Endothelial cell of umbilical vein (primary cell): Measurements from ENCODE around the gene KIF22. TPM values are rescaled to one million over a fixed set of nuclear protein-coding genes. Genes with fewer than 3 reads are reported as not detected.

Source experiments
- BruUV-seq: library from RNA; stranded (reverse); fragments of 400-500 nt; replicated peaks from 2 replicates; lab custom pipeline; 2021; lab: Mats Ljungman, UMichigan
- CTCF ChIA-PET: fragments of 300-600, 350-600 bp; sonication (Branson Sonifier 250); formaldehyde crosslinking; loops from one replicate; lab custom pipeline; 2021; ENCODE audit warnings: antibody characterized with exemption, inconsistent platforms; lab: Charles Lee
- POLR2A ChIA-PET: fragments of 300-600, 350-600 bp; sonication (Branson Sonifier 250); formaldehyde crosslinking; loops from one replicate; lab custom pipeline; 2021; ENCODE audit warnings: antibody characterized with exemption, inconsistent platforms; lab: Charles Lee
- DNase-seq: peaks from one replicate; pipeline ENCODE4 v3.0.0-alpha.2; 2011; ENCODE audit warnings: low read depth, low spot score
- FAIRE-seq: peaks from 2 replicates; lab custom pipeline; 2011; peaks lifted over from hg19 to GRCh38; lab: Jason Lieb, UNC
- H2AFZ ChIP-seq: 2 replicates; pipeline ENCODE4 v1.6.0; 2012; ENCODE audit warnings: low read depth, low read length, control low read depth, inconsistent platforms
- H3K27ac ChIP-seq: 2 replicates; pipeline ENCODE4 v1.5.1; 2011; ENCODE audit warnings: low read depth, mild to moderate bottlenecking, control low read depth, low read length, moderate library complexity; ENCODE audit not compliant: insufficient read depth
- H3K27me3 ChIP-seq, 2 experiments: 2 replicates each; pipeline versions ENCODE4 v1.6.0 to v1.6.1; 2011; ENCODE audit warnings: low read length in 2 of 2, mixed read lengths in 1 of 2; ENCODE audit not compliant: control insufficient read depth in 2 of 2, insufficient read depth in 2 of 2
- H3K36me3 ChIP-seq, 2 experiments: 2 replicates in 1 of 2; 3 replicates in 1 of 2; pipeline ENCODE4 v1.5.1; 2011; ENCODE audit warnings: low read length in 2 of 2, mild to moderate bottlenecking in 1 of 2, moderate library complexity in 1 of 2; ENCODE audit not compliant: control insufficient read depth in 2 of 2, insufficient read depth in 2 of 2; ENCODE audit errors: extremely low read depth in 1 of 2
- H3K4me1 ChIP-seq: 3 replicates; pipeline ENCODE4 v1.5.1; 2011; ENCODE audit warnings: mild to moderate bottlenecking, low read length; ENCODE audit not compliant: control insufficient read depth, insufficient read depth; ENCODE audit errors: extremely low read depth
- H3K4me2 ChIP-seq: 2 replicates; pipeline ENCODE4 v1.6.1; 2011; ENCODE audit warnings: low read length, control low read depth, mixed read lengths; ENCODE audit not compliant: insufficient read depth
- H3K4me3 ChIP-seq, 3 experiments: fragments of 200-600 bp in 1 of 3; sonication (generic), shearing (Covaris generic) in 1 of 3; replicated peaks in 1 of 3; 2 replicates each; pipeline ENCODE4 v1.5.1; 2011 to 2016; ENCODE audit warnings: control low read depth in 3 of 3, low read length in 3 of 3, mild to moderate bottlenecking in 2 of 3, inconsistent platforms in 1 of 3, low read depth in 1 of 3, moderate library complexity in 1 of 3; ENCODE audit not compliant: insufficient read depth in 1 of 3
- H3K79me2 ChIP-seq: 2 replicates; pipeline ENCODE4 v1.6.0; 2012; ENCODE audit warnings: low read length, inconsistent platforms; ENCODE audit not compliant: control insufficient read depth, insufficient read depth
- H3K9ac ChIP-seq: replicated peaks from 2 replicates; pipeline ENCODE3; 2011; ENCODE audit warnings: low read length, control low read depth; ENCODE audit not compliant: insufficient read depth; ENCODE audit errors: extremely low read depth
- H3K9me1 ChIP-seq: replicated peaks from 3 replicates; pipeline ENCODE4 v1.6.0; 2011; ENCODE audit warnings: mild to moderate bottlenecking, low read length; ENCODE audit not compliant: control insufficient read depth, insufficient read depth; ENCODE audit errors: extremely low read depth
- H3K9me3 ChIP-seq: replicated peaks from 2 replicates; pipeline ENCODE4 v1.5.1; 2012; ENCODE audit warnings: low read length, inconsistent platforms; ENCODE audit not compliant: control insufficient read depth, insufficient read depth
- H4K20me1 ChIP-seq: replicated peaks from 2 replicates; pipeline ENCODE3; 2011; ENCODE audit warnings: mild to moderate bottlenecking, low read length; ENCODE audit not compliant: control insufficient read depth, insufficient read depth; ENCODE audit errors: extremely low read depth
- EZH2 ChIP-seq: IDR thresholded peaks from 2 replicates; pipeline ENCODE4 v1.6.1; 2012; ENCODE audit warnings: borderline replicate concordance, low read depth, mild to moderate bottlenecking, moderate library complexity, low read length, inconsistent platforms; ENCODE audit not compliant: severe bottlenecking
- FOS ChIP-seq: IDR thresholded peaks from 2 replicates; pipeline ENCODE4 v1.6.1; 2011; ENCODE audit warnings: mild to moderate bottlenecking, low read length, moderate library complexity, borderline replicate concordance; ENCODE audit not compliant: insufficient read depth
- GATA2 ChIP-seq: IDR thresholded peaks from 2 replicates; pipeline ENCODE4 v1.7.0; 2011; ENCODE audit warnings: low read depth, mild to moderate bottlenecking, moderate library complexity, mixed read lengths, low read length; ENCODE audit not compliant: insufficient read length, insufficient read depth
- JUN ChIP-seq: IDR thresholded peaks from 2 replicates; pipeline ENCODE4 v1.6.1; 2011; ENCODE audit warnings: borderline replicate concordance, low read depth; ENCODE audit not compliant: insufficient read length, insufficient read depth
- MYC ChIP-seq: IDR thresholded peaks from one replicate; pipeline ENCODE4 v1.6.1; 2011; ENCODE audit warnings: mild to moderate bottlenecking, low read depth, low read length
- POLR2A ChIP-seq: IDR thresholded peaks from 2 replicates; pipeline ENCODE4 v1.6.1; 2012; ENCODE audit warnings: low read depth, mild to moderate bottlenecking, control low read depth, low read length
- POLR2AphosphoS5 ChIP-seq: IDR thresholded peaks from 2 replicates; pipeline ENCODE4 v1.6.1; 2012; ENCODE audit warnings: low read depth, mild to moderate bottlenecking, control low read depth, low read length, moderate library complexity; ENCODE audit not compliant: insufficient read depth
- dilution Hi-C: fragments of 300-500 bp; cut with MboI; formaldehyde crosslinking; loops from one replicate; pipeline ENCODE4 v1.15.0; 2019; ENCODE audit warnings: low sequenced_read_pairs; ENCODE audit not compliant: extremely low pct_ligation_motif_present
- intact Hi-C: fragments of 100-400 bp; cut with micrococcal nuclease; formaldehyde crosslinking; loops from one replicate; pipeline ENCODE4 v1.10.0; 2022
- polyA plus RNA-seq, 4 experiments: library from polyadenylated mRNA; depleted of rRNA in 3 of 4; stranded (reverse) in 3 of 4; unstranded in 1 of 4; fragments of >200 nt; gene quantifications; 2 replicates each; pipeline versions ENCODE4 v1.2.1 to v1.2.3, GENCODE V29; 2011 to 2012; ENCODE audit warnings: missing spikeins in 1 of 4
- total RNA-seq: library from RNA; stranded (reverse); gene quantifications from 2 replicates; pipeline ENCODE4 v1.2.3, GENCODE V29; 2021
- TF ChIP-seq, protein P1 (sequence below), 2 donors: IDR thresholded peaks; 1 replicate in 1 of 2; 2 replicates in 1 of 2; pipeline ENCODE4 v1.5.1; 2011; ENCODE audit warnings: low read length in 2 of 2, mild to moderate bottlenecking in 2 of 2, moderate library complexity in 2 of 2, control low read depth in 1 of 2, inconsistent platforms in 1 of 2, low read depth in 1 of 2; ENCODE audit not compliant: insufficient read depth in 1 of 2; ENCODE audit errors: extremely low read depth in 1 of 2
- TF ChIP-seq, protein P2 (sequence below): IDR thresholded peaks from 2 replicates; pipeline ENCODE4 v1.6.1; 2011; ENCODE audit not compliant: insufficient read depth, insufficient read length

KIF22 gene
- total and polyA plus RNA-seq, 2 donors (not counting 3 experiments of a cell fraction or from before 2014, with no cell fraction given): 67.3 to 90.0 TPM

DNA sequence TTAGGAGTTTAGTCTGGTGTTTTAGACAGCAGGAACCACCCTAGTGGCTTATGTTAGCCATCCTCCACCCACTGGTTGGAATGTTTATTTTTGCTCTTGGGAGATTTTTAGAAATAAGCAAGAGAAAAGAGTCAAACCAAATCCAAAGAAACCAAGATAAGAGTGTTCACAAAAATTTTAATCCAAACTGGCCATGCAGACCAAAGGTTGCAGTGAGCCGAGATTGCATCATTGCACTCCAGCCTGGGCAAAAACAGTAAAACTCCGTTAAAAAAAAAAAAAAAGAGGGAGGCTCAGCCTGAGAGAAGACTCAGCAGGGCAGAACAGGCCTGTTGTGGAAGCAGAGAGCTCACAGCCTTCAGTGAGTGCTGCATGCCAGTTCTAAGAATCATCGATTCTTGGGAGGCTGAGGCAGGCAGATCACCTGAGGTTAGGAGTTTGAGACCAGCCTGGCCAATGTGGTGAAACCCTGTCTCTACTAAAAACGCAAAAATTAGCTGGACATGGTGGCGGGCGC, 32.5 kb upstream of the KIF22 start:
- POLR2A ChIA-PET: no interaction called here
- H3K4me2 ChIP-seq: no peak overlapping the region
- no TSS peak for BruUV-seq
- H3K9me1 ChIP-seq: no peaks in the 10 kb centered on the region
- H3K27me3 ChIP-seq: no peaks in the 10 kb centered on the region
- no peak overlapping the region for H3K9ac ChIP-seq
- no peaks in the 10 kb centered on the region for H3K36me3 ChIP-seq
- intact Hi-C loops (no loop called here), dilution Hi-C loops (no loop called here)
- H4K20me1 ChIP-seq: no peaks in the 10 kb centered on the region
- no peaks in the 10 kb centered on the region for H3K4me1 ChIP-seq
- no peaks in the 10 kb centered on the region for H3K79me2 ChIP-seq
- no peak overlapping the region for H3K27ac ChIP-seq
- FAIRE-seq: no peak
- H3K4me3 ChIP-seq: no peak overlapping the region
- DNase-seq: no peak
- TF ChIP-seq, protein P1, sequence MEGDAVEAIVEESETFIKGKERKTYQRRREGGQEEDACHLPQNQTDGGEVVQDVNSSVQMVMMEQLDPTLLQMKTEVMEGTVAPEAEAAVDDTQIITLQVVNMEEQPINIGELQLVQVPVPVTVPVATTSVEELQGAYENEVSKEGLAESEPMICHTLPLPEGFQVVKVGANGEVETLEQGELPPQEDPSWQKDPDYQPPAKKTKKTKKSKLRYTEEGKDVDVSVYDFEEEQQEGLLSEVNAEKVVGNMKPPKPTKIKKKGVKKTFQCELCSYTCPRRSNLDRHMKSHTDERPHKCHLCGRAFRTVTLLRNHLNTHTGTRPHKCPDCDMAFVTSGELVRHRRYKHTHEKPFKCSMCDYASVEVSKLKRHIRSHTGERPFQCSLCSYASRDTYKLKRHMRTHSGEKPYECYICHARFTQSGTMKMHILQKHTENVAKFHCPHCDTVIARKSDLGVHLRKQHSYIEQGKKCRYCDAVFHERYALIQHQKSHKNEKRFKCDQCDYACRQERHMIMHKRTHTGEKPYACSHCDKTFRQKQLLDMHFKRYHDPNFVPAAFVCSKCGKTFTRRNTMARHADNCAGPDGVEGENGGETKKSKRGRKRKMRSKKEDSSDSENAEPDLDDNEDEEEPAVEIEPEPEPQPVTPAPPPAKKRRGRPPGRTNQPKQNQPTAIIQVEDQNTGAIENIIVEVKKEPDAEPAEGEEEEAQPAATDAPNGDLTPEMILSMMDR (IDR thresholded peaks at IDR 0.05; ENCODE audit: extremely low read depth in 1 of 2, insufficient read depth in 1 of 2, low read depth in 1 of 2, low read length in 2 of 2): no peak
- no peak for TF ChIP-seq POLR2A
- TF ChIP-seq, protein P2, sequence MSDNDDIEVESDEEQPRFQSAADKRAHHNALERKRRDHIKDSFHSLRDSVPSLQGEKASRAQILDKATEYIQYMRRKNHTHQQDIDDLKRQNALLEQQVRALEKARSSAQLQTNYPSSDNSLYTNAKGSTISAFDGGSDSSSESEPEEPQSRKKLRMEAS: no peak
- no peak for TF ChIP-seq FOS
- TF ChIP-seq POLR2AphosphoS5: no peak
- no peak for TF ChIP-seq JUN
- no peak for TF ChIP-seq GATA2
- no peak for TF ChIP-seq MYC
- no peak for TF ChIP-seq EZH2
- CTCF ChIA-PET: interaction anchor here (1.0 to 1.3 kb wide), 2 partner anchors 27 to 32 kb away, joined by 3 to 4 read pairs; partner anchors contain the start of gene KIF22
- no peak overlapping the region for H2AFZ ChIP-seq
- H3K9me3 ChIP-seq: no peaks in the 10 kb centered on the region
